NCI-H2227 (cell line): ENCODE measurements around the gene PAPSS1.

Source experiments
- DNase-seq: peaks from one replicate; lab custom pipeline; 2025; ENCODE audit not compliant: unreplicated experiment; lab: John Stamatoyannopoulos, UW

PAPSS1 gene

DNA sequence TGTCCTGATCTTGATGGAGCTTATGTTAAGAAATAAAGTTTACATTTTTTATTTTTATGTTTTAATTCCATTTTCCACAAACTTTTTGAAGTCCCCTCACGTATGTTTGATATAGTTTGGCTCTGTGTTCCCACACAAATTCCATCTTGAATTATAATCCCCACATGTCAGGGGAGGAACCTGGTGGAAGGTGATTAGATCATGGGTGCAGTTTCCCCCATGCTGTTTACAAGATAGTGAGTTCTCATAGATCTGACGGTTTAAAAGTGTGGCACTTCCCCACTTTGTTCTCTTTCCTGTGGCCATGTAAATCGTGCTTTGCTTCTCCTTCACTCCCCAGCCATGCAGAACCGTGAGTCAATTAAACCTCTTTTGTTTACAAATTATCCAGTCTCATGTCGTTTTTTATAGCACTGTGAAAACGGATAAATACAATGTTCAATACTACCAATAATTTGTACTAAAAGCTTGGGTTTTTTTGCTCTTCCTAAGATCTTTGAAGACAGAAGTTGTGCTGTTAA, 89.8 kb downstream of the PAPSS1 start:
- no peak for DNase-seq

DNA sequence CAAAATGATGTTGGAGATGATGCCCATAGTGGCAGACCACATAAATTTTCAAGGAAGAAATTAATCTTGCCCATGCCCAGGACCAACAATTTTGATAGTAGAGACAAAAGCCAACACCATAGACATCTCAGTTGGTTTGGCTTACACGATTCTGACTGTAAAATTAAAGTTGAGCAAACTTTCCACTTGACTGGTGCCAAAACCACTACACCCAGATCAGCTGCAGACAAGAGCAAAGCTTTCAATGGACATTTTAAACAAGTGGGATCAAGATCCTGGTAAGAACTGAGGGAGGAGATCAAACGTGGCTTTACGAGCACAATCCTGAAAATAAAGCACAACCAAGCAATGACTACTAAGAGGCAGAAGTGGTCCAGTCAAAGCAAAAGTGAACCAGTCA, 90.7 kb downstream of the PAPSS1 start:
- no peak for DNase-seq

DNA sequence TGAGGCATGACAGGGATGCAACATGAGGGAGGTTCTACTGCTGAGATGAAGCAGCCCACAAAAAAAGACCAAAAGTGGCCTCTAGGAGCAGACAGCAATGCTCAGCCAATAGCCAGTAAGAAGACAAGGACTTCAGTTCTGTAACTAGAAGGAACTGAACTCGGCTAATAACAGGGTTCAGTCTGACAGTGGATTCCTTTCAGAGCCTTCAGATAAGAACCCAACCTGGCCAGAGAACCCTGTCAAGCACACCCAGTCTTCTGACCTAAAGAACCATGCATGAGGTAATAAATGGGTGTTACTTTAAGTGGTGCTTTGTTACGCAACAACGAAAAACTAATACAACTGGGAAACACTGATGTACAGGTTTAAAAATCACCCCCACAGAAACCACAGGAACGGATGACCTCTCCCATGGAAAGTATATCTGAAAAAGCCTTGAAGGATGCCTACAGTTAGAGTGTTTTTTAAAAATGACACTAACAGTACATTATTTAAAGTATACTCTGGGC, 94.6 kb downstream of the PAPSS1 start:
- no peak for DNase-seq

DNA sequence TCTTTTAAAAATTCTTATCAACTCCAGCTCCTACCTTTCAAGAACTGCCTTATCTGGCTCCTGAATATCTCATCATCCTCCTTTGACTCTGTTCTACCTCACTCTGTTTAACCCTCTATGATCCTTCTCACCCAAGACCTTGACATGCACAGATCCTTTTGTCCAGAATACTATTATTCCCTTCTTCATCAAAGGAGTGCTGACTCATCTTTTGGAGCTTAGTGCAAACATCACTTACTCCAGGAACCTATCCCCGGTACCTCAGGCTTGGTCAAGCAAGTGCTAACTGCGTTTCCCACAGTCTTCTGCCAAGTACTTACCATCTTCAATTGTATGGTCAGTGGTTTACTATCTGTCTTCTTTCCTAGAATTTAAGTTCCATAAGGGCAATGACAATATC, 96.0 kb downstream of the PAPSS1 start:
- DNase-seq = no peak

DNA sequence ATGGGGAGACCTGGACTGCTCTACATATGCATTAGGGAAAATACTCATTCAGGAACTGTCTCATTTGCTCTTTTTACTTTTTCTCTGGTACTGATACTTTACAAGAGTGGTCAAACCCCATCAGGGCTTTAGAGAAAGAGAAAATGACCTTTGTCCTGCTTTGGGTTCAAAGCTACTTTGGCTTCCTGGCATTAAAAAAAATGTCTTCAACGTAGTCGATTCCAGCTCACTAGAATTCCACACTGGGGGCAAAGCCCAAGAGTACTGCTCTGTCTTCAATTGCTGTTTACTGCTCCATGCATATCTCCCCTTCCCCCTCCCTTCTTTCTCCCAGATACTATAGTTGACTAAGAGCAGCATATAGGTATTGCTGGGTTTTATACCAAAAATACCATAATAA, 98.0 kb downstream of the PAPSS1 start:
- no peak for DNase-seq

DNA sequence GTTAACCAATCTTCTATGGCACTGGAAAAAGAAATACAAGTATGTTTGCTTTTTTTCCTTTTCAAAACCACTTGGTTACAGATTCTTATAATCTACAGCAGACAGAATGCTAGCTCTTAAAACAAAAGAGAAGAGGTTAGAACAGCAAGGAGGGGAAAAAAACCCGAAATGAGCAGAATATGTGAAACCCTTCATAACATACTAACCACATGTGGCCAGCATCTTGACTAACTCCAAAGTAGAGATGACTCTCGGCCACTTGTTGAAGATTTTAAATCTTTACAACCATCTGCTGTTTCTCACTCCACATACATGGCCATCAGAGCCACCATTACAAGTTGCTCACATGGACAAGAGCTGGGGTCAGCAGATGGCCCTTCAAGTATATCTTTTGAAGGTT, 100.3 kb downstream of the PAPSS1 start:
- no peak for DNase-seq

DNA sequence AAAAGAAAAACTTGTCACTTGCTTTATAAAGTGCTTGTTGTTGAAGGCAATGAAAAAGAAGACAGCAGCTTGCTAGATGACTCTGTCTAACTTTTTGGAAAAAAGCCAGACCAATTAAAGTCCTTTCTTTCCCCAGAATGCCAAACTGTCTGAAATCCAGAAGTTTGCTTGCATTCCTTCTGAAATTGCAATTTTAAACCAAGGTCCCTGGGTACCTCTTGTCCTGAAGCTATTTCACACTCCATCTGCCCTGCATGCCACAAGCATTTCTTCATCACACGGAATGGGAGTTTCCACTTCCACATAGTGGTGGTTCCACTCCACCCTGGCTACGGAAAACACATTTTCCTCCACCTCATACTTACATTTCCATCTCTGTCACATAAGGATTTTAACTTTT, 101.0 kb downstream of the PAPSS1 start:
- DNase-seq = no peak

DNA sequence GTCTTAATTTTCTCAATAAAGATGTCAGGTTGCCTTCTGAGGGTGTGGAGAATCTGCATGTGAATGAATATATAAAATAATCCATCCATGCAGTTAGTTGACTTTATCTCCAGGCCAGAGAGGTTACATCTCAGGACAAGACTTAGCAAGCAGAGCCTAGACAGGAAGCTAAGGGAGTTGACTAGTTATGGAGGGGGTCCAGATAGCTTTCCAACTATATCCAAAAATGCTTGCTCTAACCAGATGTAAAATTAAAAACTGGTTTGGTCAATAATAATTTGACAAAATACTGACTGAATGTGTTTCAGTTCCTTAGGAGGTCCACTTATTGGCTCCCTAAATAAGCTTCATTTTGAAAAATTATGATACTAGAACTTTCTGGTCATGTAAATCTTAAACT, 101.4 kb downstream of the PAPSS1 start:
- no peak for DNase-seq

DNA sequence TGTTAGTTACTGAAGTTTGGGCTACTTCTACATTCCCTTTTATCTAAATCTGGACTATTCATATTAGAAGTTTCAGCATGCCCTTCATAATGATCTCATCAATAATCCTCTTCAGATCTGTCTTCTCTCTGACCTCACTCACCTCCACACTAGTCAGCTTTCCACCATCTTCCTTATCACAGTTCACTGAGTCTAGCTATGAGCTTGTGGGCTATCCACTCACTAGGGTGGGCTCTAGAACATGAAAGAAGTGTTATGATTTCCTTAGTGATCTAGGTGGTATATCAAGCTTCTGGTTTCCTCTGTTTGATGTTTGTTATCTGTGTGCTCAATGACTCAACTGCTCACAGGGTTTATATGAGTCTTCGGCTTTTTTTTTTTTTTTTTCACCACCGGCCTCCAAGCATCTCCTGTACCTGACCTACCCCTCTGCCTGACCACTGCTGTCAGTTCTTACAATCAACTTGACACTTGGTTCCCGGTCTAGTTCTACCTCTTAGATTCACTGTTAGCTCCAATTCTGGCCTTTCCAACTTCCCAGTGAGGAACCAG, 103.1 kb downstream of the PAPSS1 start:
- DNase-seq = no peak

DNA sequence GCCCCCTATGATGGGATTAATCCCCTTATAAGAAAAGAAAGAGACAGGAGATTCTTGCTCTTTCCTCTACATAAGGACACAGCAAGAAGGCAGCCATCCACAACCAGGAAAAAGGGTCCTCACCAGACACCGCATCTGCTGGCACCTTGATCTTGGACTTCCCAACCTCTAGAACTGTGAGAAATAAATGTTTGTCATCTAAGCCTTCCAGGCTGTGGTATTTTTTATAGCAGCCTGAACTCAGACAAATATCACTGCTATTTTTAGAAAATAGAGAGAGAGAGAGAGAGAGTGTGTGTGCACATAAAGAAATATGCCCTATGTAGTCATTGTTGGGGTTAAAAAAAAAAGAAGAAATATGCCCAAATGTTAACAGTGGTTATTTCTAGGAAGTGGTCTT, 104.2 kb downstream of the PAPSS1 start:
- no peak for DNase-seq

DNA sequence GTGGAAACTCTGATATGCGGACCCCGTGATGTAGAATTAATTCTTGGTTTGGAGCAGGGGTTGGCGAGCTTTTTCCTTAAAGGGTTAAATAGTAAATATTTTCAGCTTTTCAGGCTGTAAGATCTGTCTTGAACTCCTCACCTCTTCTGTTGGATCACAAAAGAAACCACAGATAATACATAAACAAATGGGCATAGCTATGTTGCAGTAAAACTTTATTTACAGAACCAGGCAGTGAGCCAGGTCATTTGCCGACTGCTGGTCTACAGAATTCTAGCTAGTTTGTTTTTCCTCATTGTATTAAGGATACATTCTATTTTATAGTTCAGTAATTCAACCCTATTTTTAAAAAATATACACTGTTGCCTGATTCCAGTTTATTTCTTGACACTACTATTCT, 116.6 kb downstream of the PAPSS1 start:
- DNase-seq = no peak

DNA sequence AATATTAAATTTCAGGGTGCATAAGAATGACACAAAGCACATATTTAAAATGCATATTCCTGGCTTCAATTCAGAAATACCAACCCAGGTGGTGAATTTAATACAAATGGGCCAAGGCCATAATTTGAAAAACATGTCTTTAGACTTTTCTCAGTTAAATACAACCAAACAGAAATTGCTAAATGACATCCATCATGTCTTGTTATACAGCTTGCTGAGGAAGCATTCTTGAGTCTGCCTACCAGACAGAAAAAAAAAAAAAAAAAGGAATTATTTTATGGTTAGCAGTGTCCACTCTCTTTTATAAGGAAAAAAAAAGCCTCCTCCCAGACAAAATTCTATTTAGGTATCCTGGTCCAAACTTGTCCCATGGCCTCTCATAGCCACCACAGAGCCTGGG, 119.1 kb downstream of the PAPSS1 start:
- no peak for DNase-seq

DNA sequence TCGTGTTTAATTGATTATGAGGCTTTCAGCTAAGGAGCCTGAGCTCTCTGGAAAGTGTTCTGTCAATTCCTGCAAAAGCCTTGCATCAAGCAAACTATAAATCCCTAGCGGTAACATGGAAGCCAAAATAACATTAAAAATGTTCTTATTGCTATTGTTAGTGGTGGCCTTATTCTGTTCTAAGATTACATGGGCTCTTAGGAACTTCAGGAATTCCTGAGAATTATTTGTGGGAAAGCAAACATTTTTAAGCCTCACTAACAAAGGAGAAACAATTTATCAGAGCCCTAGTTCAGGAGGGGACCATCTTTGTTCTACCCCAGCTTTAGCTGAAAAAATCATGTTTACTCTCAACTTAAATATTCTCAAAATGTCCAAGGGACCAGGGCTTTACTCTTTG, 119.6 kb downstream of the PAPSS1 start:
- DNase-seq = no peak

DNA sequence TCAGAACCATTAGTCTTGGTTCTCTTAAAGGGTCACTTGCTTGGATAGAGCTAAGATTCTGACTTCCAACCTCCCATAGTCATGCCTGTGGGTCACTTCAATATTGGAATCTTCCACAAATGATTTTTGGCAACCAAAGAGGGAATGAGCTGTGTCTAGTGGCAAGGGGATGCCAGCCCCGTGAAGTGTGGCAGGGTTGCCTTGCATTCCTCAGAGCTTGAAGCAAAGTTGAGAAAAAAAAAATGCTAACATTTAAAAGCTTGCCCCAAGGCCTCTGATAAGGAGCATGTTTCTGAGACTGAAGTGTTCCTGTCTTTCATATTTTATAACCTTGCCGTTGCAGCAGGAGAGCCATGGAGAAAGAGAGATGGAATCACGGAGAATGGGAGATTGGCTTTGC, 120.2 kb downstream of the PAPSS1 start:
- DNase-seq = no peak

DNA sequence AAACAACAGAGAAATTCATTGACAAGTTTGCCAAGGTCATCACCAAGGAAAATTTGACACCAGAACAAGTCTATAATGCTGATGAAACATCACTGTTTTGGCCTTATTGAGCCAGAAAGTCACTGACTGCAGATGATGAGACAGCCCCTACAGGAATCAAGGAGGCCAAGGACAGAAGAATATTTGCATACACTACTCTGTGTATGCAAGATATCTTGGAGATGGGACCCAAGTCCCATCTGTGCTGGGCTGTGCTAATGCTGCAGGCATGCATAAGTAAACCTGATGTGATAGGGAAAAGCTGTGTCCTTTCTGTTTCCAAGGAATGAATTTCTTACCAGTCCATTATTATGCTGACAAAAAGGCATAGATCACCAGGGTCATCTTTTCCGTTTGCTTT, 126.8 kb downstream of the PAPSS1 start:
- no peak for DNase-seq

DNA sequence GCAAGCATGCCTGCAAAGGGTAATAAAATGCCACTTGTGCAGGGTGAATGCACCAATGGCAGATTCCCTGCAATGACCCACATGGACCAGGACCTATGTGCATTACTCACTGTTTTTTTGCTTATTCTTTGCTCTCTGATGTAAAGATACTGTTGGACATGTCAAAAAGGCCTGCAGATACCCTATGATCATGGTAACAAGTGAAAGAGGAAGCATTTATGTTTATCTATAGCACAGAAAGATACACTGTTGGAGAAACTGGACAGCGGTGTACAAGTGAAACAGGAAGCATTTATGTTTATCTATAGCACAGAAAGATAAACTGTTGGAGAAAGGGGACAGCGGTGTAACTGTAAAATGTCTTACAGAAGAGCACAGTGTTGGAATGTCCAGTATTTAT, 127.5 kb downstream of the PAPSS1 start:
- no peak for DNase-seq

DNA sequence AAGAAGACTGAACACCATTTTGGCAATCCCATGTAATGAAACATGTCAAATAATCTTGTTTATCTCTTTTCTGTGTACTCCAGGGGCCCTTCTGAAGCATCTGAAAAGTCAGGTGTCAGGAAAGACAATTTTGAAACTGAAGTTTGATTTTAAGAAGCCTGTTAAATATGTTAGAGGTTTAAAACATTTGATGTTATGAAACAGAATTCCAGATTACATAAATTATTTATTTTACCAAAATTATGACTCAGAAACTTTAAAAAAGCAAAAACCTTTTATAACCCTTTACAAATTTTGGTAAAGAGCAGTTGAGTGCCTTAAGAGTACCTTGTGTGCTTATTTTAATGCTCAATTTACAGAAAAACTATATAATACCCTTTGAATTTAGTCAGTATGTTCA, 130.8 kb downstream of the PAPSS1 start:
- no peak for DNase-seq

DNA sequence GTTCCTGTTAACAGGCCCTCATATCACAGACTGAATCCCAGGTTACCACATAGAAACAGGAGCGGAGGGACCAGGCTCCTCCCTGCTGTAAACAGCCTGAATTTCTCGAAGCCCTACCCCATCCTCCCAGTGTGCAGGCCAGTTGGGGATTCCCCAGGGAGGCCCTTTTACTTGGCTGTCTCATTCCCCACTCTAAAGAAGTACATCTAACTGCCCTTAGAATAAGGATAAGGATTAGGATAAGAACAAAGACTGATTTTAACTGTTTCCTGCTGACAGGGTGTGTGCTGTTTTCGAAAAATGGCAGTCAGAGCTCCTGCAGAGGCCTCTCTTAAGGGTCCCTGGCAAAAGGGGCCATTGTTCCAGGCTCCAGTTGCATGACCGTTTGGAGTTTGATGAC, 133.7 kb downstream of the PAPSS1 start:
- no peak for DNase-seq

DNA sequence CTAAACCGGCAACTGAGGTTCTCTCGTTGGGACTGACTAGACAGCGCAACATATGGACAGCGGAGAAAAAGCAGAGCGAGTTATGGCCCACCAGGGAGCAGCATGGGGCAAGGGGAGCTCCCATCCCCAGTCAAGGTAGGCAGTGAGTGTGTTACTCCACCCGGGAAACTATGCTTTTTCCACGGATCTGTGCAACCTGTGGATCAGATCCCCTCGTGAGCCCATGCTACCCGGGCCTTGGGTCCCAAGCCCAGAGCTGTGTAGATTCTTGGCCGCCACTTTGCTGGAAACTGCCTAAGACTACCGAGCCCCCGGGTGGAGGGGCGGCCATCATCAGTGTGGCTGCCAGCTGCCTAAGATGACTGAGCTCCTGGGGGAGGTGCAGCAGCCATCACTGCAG, 140.9 kb downstream of the PAPSS1 start:
- DNase-seq = peak; percentile 21

DNA sequence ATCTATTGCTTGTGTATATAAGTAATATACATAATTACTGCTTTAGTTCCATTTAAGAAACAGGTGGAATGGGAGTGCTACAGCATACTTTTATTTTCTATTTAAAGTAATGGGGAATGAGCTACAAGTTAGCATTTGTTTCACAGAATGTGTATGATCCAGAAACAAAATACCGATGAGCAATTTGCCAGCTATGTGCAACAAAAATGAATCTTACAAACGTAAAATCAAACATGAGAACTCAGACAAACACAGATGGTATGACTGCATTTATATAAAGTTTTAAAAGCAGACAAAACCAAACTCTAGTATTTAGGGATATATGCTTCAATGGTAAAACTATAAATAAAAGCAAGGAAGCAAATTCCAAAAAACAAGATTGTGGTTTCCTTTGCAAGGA, 141.7 kb downstream of the PAPSS1 start:
- DNase-seq = no peak

DNA sequence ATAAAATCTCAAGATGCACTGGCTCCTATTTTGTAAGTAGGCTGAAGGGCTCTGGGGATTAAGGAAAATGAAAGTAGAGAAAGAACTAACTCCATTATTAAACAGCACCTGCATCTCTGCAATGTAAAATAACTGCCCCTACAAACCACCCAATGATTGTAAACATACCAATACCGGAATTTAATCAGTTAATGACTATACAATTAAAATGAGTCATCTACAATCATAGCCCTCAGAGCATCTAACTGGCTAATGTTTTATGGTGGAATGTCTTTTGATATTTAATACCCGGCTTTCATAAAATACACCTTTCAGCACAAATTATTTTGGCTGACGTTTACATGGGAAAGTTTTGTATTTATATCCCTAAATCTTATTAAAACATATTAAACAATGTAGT, 142.3 kb downstream of the PAPSS1 start:
- DNase-seq = no peak

DNA sequence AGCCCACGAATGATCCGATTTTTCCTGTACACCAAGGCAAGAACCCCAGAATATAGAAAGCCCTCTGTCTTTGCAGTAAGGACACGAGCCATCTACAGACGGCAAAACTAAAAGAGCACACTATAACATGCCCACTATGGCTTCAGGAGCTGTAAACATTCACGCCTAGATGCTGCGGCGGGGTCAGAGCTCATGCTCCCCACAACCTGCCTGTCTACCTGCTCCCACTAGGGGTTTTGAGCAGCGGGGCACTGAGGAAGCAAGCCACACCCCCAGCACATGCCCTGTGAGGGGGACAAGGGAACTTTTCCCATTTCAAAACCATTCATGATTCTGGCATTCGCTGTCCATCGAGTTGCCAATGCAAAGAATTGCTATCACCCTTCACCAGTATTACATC, 144.8 kb downstream of the PAPSS1 start:
- DNase-seq = no peak

DNA sequence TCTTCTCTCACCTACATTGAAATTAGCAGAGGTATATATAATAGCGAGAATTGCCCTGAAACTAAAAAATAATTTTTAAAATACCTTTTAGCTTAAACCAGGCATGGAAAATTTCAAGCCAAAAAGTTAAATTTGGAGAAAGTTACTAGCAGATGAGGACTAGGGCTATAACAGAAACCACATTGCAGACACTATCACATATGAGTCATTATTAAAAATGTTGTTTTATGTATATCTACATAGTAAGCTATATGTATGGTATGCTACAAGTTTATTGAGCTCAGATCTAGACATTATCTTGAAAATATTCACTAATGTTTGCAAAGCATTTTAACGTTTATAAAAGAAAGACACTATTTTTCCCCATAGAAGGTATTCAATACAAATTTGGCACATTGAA, 147.8 kb downstream of the PAPSS1 start:
- no peak for DNase-seq

DNA sequence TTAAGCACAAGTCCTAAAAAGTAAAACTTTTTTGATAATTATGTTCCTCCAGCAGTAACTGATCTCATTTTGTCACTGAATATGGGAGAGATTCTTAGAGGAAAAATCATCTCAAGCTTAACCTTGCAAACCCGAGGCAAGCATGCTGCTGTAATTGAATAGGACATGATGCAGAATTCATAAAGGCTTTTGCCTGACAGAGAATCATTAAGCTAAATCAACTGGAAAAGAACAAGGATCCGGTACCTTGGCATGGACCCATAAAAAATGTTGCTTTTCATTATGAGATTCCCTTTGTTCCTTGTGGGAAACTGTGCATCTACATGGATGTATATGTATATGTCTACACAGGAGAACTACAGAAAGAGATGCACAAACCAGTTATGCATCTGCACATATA, 149.1 kb downstream of the PAPSS1 start:
- no peak for DNase-seq
